PFSK-1 (cell line): ENCODE measurements around the gene PUS10.

Experiments
- POLR2AphosphoS5 ChIP-seq: IDR thresholded peaks from 2 replicates; pipeline ENCODE4 v1.6.1; 2012; ENCODE audit warnings: low read depth, mild to moderate bottlenecking, control low read depth, low read length, moderate library complexity
- TAF1 ChIP-seq: IDR thresholded peaks from 2 replicates; pipeline ENCODE4 v1.6.1; 2012; ENCODE audit warnings: low read length, control low read depth, borderline replicate concordance; ENCODE audit not compliant: insufficient read depth

- no peak for TF ChIP-seq POLR2AphosphoS5
- no peak for TF ChIP-seq TAF1
These were observed 79.8 kb downstream of the PUS10 start for GRCh38 chr2:60938301-60938700.
